SK-MEL-5 (cell line): ENCODE measurements around the gene SGMS1. TPM values are rescaled to one million over a fixed set of nuclear protein-coding genes. Genes with fewer than 3 reads are reported as not detected.

Experiments used
- DNase-seq: peaks from one replicate; pipeline ENCODE4 v3.0.0-alpha.2; 2016; ENCODE audit warnings: low read depth, low spot score
- in situ Hi-C: cut with HindIII; loops from 2 replicates; pipeline ENCODE4 v1.10.0; 2016; ENCODE audit warnings: low sequenced_read_pairs, high pct_unique_total_duplicates, low pct_unique_long_range_greater_than_20kb
- total RNA-seq: library from RNA; depleted of rRNA; stranded (reverse); fragments of >200 nt; shearing (Covaris generic); gene quantifications from 2 replicates; pipeline ENCODE4 v1.2.3, GENCODE V29; 2014

Gene SGMS1
- total RNA-seq, 1 experiment from 2014 or later = 5.8 TPM

GRCh38 chr10:50645236-50645635 lies 21.5 kb upstream of the SGMS1 start:
- DNase-seq = no peak
- in situ Hi-C loops = no loop called here

- no peak for DNase-seq
- in situ Hi-C loops = no loop called here
Measured at GRCh38 chr10:50641626-50642025, 17.9 kb upstream of the SGMS1 start.

DNA sequence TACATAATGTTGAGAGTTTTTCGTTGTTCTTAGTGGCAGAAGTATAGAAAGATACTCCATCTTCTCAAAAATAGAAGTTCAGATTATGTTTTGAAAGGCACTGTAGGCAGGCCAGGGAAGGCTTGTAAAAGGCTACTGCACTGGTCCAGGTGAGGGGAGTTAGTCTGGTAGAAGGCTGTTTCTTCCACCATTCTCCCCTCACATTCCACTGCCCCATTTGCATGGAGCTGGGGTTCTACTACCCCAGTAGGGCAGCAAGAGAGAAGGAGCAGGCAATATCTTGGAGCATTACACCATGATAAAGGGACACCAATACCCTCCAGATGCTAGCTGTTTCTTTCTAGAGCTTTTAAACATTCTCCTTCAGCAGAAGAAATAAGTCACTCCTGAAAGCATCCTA lies 16.5 kb upstream of the SGMS1 start:
- in situ Hi-C loops = no loop called here
- DNase-seq = no peak

DNA sequence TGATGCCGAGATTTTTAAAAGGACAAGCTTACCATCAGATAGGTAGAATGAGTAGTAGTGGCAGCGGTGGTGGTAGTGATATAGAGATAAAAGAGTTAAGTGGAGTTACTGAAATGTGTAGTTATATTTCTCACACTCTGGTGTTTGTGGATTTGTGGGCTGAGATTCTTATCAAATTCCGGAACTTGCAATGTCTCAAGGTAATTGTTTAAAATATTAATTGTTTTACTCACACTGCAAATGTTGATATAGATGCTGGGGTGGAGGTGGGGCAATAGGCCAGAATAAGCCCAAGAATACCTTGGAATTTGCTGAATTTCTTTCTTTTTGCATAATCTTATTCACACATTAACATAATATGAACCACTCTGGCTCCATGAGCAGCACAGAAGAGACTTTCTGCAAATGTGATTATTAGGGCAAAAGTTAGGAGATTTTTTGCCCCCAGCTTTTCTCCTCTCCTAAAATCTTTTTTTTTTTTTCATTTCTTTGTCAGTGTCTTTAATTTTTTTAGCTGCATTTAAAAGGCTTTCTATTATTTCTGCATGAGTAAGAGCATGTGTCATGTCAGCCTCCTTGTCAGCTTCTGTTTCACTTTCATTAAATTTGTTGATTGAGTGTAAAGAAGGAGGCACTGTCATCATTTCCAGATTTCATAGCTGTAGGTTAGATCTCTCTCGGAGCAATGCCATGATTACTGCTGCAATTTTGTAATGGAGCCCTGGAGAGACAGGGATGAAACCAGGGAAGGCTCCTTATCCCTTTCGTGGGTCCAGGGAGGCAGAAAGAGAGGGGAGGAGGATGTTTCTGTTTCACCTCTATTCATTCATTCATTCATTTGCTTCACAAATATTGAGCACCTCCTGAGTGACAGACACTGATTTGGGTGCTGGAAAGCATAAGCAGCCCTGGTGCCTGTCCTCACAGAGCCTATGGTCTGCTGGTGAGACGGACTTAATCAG lies 13.1 kb upstream of the SGMS1 start:
- DNase-seq = no peak
- in situ Hi-C loops = no loop called here

DNA sequence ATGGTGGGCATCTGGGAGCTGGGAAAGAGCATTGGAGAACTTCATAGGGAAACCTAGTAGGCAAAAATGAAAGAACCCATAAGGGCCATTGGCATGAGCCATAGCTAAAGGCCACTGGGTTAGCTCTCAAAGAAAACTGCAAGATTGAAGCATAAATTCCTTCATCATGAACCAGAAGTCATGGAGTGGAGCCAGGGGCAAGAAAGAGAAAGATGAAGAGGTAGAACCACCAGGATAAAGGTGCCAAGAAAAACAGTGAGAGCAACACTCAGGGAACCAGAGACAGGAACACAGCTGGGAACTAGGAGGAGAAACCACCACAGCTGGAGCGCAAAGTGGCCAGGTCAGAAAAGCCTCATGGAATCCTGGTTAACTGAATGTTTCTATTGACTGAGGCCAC lies 11.5 kb upstream of the SGMS1 start:
- in situ Hi-C loops = no loop called here
- DNase-seq = no peak

DNA sequence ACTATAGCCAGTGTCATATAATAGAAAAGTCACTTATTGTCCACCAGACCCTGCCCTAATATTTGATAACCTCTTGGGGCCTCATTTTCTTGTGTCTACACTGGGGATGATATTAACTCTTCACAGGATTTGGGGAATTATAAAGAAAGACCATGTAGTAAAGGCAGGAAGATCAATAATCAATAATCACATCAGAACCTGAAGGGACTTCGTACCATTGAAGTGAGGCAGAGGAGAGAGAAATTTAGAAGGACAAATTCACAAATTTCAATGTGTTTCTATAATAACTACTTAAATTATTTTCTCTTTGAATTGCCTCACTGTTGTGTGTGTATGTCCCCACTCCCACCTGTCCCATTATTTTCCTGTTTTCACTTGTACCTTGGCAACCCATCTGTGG lies 10.7 kb upstream of the SGMS1 start:
- no peak for DNase-seq
- in situ Hi-C loops = no loop called here

GRCh38 chr10:50631052-50631451 lies 7.3 kb upstream of the SGMS1 start:
- in situ Hi-C loops = no loop called here
- DNase-seq = no peak

DNA sequence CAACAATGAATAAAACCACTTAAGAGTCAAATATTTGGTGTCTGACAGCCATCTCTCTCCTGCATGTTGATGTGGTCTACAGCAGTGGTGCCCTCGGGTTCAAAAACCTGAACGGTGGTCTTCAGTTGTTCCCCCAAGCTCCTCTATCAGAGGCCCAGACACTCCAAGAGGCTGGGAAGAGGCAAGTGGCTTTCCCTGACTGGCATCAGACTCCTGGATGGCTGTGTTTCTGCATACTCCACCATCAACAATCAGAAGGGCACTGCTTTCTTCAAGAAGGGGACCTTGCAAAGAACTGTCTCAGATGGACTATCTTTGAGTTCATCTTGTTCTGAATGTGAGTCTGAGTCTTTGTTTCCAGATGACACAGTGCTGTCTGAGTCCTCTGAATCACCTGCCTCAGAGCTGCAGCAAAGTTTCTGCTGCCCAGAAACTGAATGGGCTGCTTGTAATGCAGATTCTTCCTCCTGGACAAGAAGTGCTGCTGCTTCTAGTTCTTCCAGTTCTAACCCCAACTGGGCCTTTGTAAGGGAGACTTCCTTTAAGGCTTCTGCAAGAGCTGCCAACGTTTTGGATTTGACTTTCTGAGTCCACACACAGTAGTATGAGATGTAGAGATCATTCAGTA lies 5.9 kb upstream of the SGMS1 start:
- no peak for DNase-seq
- in situ Hi-C loops = no loop called here

DNA sequence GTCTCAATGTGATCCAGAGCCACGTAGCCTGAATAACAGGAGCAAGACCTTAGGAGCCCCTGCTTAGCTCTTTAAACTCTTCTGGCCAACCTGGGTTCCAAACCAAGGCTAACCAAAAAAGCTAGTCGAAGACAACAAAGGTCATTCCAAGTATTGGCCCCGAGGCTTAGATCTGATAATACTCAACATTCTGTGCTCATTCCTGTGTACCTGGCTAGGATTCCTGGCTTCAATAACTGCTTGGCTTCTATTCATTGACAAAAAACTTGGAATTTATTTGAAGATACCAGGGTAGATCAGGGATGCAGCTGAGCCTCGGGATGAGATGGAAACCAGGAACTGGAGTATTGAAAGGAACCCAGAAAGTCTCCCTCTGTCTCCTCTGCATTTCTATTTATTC lies 4.1 kb upstream of the SGMS1 start:
- no peak for DNase-seq
- in situ Hi-C loops = no loop called here

DNA sequence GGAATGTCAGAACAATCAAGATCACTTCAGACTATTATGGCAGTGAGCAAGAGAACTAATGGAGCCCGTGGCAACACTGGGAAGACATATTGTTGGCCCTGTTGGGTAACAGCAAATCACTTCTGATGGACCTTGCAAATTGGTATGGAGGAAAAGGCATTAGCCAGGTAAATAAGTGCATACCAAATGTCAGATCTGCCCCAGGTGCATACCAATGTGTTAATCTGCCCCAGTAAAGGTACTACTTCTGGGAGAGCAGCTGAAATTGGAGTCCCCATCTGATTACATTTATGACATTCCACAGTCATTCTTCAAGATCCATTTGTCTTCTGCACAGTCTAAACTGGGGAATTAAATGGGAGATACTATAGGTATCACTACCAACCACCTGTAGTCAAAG lies 3.7 kb upstream of the SGMS1 start:
- DNase-seq = no peak
- in situ Hi-C loops = no loop called here

- no peak for DNase-seq
- in situ Hi-C loops = no loop called here
Measured at GRCh38 chr10:50625649-50626132, 1.9 kb upstream of the SGMS1 start.

- peak; percentile 57 for DNase-seq
- in situ Hi-C loops = no loop called here
Measured at GRCh38 chr10:50624866-50625501, 1.2 kb upstream of the SGMS1 start.

- DNase-seq = peak; percentile 89
- in situ Hi-C loops = no loop called here
Measured at GRCh38 chr10:50624413-50624865, 683 bp upstream of the SGMS1 start.

- in situ Hi-C loops = no loop called here
- DNase-seq = peak; percentile 31
Measured at GRCh38 chr10:50622706-50623662, 772 bp downstream of the SGMS1 start.

GRCh38 chr10:50621968-50622705 lies 1.6 kb downstream of the SGMS1 start:
- in situ Hi-C loops = no loop called here
- peak; percentile 52 for DNase-seq

DNA sequence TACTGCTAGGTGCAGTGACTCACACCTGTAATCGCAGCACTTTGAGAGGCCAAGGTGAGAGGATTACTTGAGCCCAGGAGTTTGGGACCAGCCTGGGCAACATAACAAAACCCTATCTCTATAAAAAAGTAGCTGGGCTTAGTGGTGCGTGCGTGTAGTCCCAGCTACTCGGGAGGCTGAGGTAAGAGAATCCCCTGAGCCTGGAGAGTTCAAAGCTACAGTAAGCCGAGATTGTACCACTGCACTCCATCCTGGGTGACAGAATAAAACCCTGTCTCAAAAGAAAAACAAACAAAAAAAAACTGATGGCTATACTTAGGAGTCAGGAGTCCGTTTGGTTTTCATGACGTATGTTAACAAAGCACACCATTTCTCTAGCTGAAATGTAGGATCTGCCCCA lies 2.9 kb downstream of the SGMS1 start:
- in situ Hi-C loops = no loop called here

GRCh38 chr10:50619882-50620281 lies 3.9 kb downstream of the SGMS1 start:
- in situ Hi-C loops = no loop called here
- no peak for DNase-seq

More for the DNA sequence above, 2.9 kb downstream of the SGMS1 start:
- no peak for DNase-seq
